ENCODE measurements around the gene FEN1.

GRCh38 chr11:61753672-61754071, 39.0 kb upstream of the FEN1 start:
- TF ChIP-seq EZH2phosphoT487 (IDR thresholded peaks at IDR 0.05; ENCODE audit: low read depth, severe bottlenecking, unreplicated experiment) = no peak
- TF ChIP-seq CTCF (IDR thresholded peaks at IDR 0.05; ENCODE audit: poor library complexity) = no peak
- TF ChIP-seq EZH2 (IDR thresholded peaks at IDR 0.05; ENCODE audit: borderline replicate concordance) = no peak
